ENCODE data around the gene TAS2R46. TPM values are rescaled to one million over a fixed set of nuclear protein-coding genes. Genes with fewer than 3 reads are reported as not detected.

TAS2R46 gene
- total and polyA plus RNA-seq, 2 donors (not counting 3 experiments of a cell fraction or from before 2014, with no cell fraction given), result 0.14 to 1.4 TPM

DNA sequence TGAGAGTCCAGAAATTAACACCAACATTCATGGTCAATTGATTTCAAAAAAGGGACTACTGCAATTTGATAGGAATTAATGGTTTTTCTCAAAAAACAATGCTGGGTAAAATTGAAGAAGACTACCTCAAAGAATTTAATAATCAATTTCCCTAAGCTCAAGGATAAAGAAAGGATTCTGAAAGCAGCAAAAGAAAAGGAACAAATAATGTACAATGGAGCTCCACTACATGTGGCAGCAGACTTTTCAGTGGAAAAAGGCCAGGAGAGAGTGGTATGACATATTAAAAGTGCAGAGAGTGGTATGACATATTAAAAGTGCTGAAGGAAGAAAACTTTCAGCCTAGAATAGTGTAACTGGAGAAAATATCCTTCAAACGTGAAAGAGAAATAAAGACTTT, 45.6 kb upstream of the TAS2R46 start:
- Histone ChIP-seq H4K20me1 (replicated peaks; ENCODE audit: control insufficient read depth, extremely low read depth, insufficient read depth, low read length) (peaks cover 2% of the 10 kb centered on the region), H3K4me2 (ENCODE audit: insufficient read depth, low read length) (no peak overlapping the region), H3K9ac (replicated peaks; ENCODE audit: extremely low read depth, insufficient read depth, low read length) (no peak overlapping the region), H3K79me2 (ENCODE audit: control insufficient read depth, insufficient read depth, low read length) (peaks cover 47% of the 10 kb centered on the region), H3K27me3 (ENCODE audit: control insufficient read depth in 2 of 2, insufficient read depth in 2 of 2, low read length in 2 of 2) (no peaks in the 10 kb centered on the region), H3K9me3 (replicated peaks; ENCODE audit: control insufficient read depth, insufficient read depth, low read length) (no peaks in the 10 kb centered on the region), H3K36me3 (ENCODE audit: control insufficient read depth in 2 of 2, extremely low read depth in 1 of 2, insufficient read depth in 2 of 2, low read length in 2 of 2) (no peaks in the 10 kb centered on the region), H3K4me3 (replicated peaks in 1 of 3; ENCODE audit: insufficient read depth in 1 of 3, low read depth in 1 of 3, low read length in 3 of 3) (no peak overlapping the region), H2AFZ (ENCODE audit: low read depth, low read length) (no peak overlapping the region), H3K27ac (ENCODE audit: insufficient read depth, low read depth, low read length) (no peak overlapping the region), H3K4me1 (ENCODE audit: control insufficient read depth, extremely low read depth, insufficient read depth, low read length) (no peaks in the 10 kb centered on the region), H3K9me1 (replicated peaks; ENCODE audit: control insufficient read depth, extremely low read depth, insufficient read depth, low read length) (no peaks in the 10 kb centered on the region)
- intact Hi-C loops (cut with micrococcal nuclease) (no loop called here), dilution Hi-C loops (cut with MboI; ENCODE audit: extremely low pct_ligation_motif_present, low sequenced_read_pairs) (no loop called here)
- TF ChIP-seq POLR2A (IDR thresholded peaks at IDR 0.05; ENCODE audit: low read depth, low read length) (no peak), MYC (IDR thresholded peaks at IDR 0.05; ENCODE audit: low read depth, low read length) (no peak), GATA2 (IDR thresholded peaks at IDR 0.05; ENCODE audit: insufficient read depth, insufficient read length, low read depth, low read length) (no peak), JUN (IDR thresholded peaks at IDR 0.05; ENCODE audit: borderline replicate concordance, insufficient read depth, insufficient read length, low read depth) (no peak), FOS (IDR thresholded peaks at IDR 0.05; ENCODE audit: borderline replicate concordance, insufficient read depth, low read length) (no peak), POLR2AphosphoS5 (IDR thresholded peaks at IDR 0.05; ENCODE audit: insufficient read depth, low read depth, low read length) (no peak), EZH2 (IDR thresholded peaks at IDR 0.05; ENCODE audit: borderline replicate concordance, low read depth, low read length, severe bottlenecking) (no peak), CTCF (IDR thresholded peaks at IDR 0.05; ENCODE audit: extremely low read depth in 1 of 2, insufficient read depth in 1 of 2, low read depth in 1 of 2, low read length in 2 of 2) (no peak)
- TF ChIP-seq, protein P1, sequence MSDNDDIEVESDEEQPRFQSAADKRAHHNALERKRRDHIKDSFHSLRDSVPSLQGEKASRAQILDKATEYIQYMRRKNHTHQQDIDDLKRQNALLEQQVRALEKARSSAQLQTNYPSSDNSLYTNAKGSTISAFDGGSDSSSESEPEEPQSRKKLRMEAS (IDR thresholded peaks at IDR 0.05; ENCODE audit: insufficient read depth, insufficient read length), result no peak
- CTCF ChIA-PET, result no interaction called here
- FAIRE-seq (no peak), DNase-seq (ENCODE audit: low read depth, low spot score) (no peak)
- no TSS peak for BruUV-seq (replicated peaks)
- POLR2A ChIA-PET, result no interaction called here
